ENCODE data around the gene RALBP1. TPM values are rescaled to one million over a fixed set of nuclear protein-coding genes. Genes with fewer than 3 reads are reported as not detected.

Gene RALBP1
- total and polyA plus RNA-seq, 2 of the 8 experiments (the other 6 are each of a cell fraction or from before 2014, with no cell fraction given), result 40.3 to 67.8 TPM

DNA sequence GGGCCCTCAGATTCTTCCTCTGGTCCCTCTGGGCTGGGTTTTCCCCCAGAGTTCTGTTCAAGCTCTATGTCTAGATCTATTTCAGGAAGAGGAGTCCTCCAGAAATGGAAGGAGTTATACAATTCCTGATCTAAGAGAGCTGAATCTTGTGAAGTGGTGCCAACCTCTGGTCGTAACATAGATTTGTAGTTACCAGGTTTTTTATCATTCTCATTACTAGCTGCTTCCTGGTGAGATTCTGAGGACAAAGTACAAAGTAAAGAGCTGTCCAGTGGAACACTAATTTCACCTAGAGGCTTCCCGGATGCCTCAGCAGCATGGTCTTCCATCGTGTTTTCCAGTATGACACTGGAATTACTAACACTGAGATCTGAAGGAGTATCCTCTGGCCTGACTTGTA lies 94.9 kb downstream of the RALBP1 start:
- no peaks in the 10 kb centered on the region for H3K79me1 ChIP-seq (ENCODE audit: low read depth, low read length)
- H3K4me1 ChIP-seq (replicated peaks in 1 of 4; ENCODE audit: control insufficient read depth in 3 of 4, insufficient read depth in 4 of 4, low read length in 3 of 4), result peaks cover 2 to 3% (median 3%) of the 10 kb centered on the region in 4 experiments; a peak in 5 of 7 replicates
- no peak overlapping the region for H4K8ac ChIP-seq (ENCODE audit: extremely low read depth, insufficient read depth, low read length)
- no peak overlapping the region for H3K18ac ChIP-seq (ENCODE audit: extremely low read depth, low read length)
- H2AFZ ChIP-seq (ENCODE audit: low read length), result no peak overlapping the region
- H3K23ac ChIP-seq (ENCODE audit: insufficient read length), result no peak overlapping the region
- no peak overlapping the region for H3K27ac ChIP-seq (ENCODE audit: low read depth, low read length)
- H3K56ac ChIP-seq (replicated peaks; ENCODE audit: insufficient read length, low read depth, low read length), result no peak overlapping the region
- FAIRE-seq (no peak), DNase-seq (ENCODE audit: low read depth in 1 of 2, low spot score in 2 of 2) (no peak)
- H2BK20ac ChIP-seq (ENCODE audit: low read length), result no peak overlapping the region
- H2BK5ac ChIP-seq (ENCODE audit: low read depth, low read length), result no peak overlapping the region
- no peaks in the 10 kb centered on the region for H3K9me3 ChIP-seq (ENCODE audit: insufficient read depth in 2 of 2, low read depth in 1 of 2, low read length in 1 of 2)
- CTCF ChIA-PET (ENCODE audit: partially characterized antibody), result interaction anchor here (0.9 to 1.5 kb wide), 2 partner anchors 9 to 102 kb away, joined by 3 to 4 read pairs; no protein-coding TSS in a partner anchor
- H3K79me2 ChIP-seq (ENCODE audit: control insufficient read depth in 1 of 2, insufficient read depth in 2 of 2, low read length in 2 of 2), result no peaks in the 10 kb centered on the region
- H3K14ac ChIP-seq (ENCODE audit: insufficient read length), result no peak overlapping the region
- no peak overlapping the region for H4K5ac ChIP-seq (ENCODE audit: insufficient read length, low read depth, low read length)
- H4K20me1 ChIP-seq (replicated peaks in 1 of 2; ENCODE audit: control insufficient read depth in 1 of 2, insufficient read depth in 2 of 2, low read length in 2 of 2), result peaks cover 0 to 2% of the 10 kb centered on the region in 2 experiments
- no peak overlapping the region for H2BK12ac ChIP-seq (ENCODE audit: low read depth, low read length)
- TF ChIP-seq SP1 (IDR thresholded peaks at IDR 0.05; ENCODE audit: low read depth, low read length) (no peak), RBBP5 (IDR thresholded peaks at IDR 0.05; ENCODE audit: borderline replicate concordance, low read depth, low read length) (no peak), GTF2F1 (IDR thresholded peaks at IDR 0.05; ENCODE audit: borderline replicate concordance, low read depth, low read length) (no peak), TEAD4 (IDR thresholded peaks at IDR 0.05; ENCODE audit: low read depth, low read length) (no peak)
- TF ChIP-seq, protein P1, sequence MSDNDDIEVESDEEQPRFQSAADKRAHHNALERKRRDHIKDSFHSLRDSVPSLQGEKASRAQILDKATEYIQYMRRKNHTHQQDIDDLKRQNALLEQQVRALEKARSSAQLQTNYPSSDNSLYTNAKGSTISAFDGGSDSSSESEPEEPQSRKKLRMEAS (IDR thresholded peaks at IDR 0.05), result no peak
- WGBS, 2 experiments (ENCODE audit: extremely low coverage in 1 of 2, insufficient coverage in 1 of 2, insufficient read length in 1 of 2, insufficient replicate concordance in 2 of 2, low coverage in 1 of 2, low lambda C conversion rate in 2 of 2, missing lambda C conversion rate in 1 of 2), result 85% methylated on average over 3 of the region's 3 CpGs; no CpG with 5 or more reads in 1 of the 2 experiments
- H2AK5ac ChIP-seq (ENCODE audit: low read depth, low read length), result no peak overlapping the region
- H2BK15ac ChIP-seq (ENCODE audit: low read length), result no peak overlapping the region
- no peak overlapping the region for H3K4ac ChIP-seq (replicated peaks; ENCODE audit: insufficient read length, low read depth, low read length)
- no peak overlapping the region for H3K9ac ChIP-seq (replicated peaks in 1 of 4; ENCODE audit: extremely low read depth in 1 of 4, low read depth in 3 of 4, low read length in 3 of 4)
- H3K36me3 ChIP-seq (ENCODE audit: control insufficient read depth in 2 of 4, insufficient read depth in 4 of 4, low read length in 3 of 4), result peaks cover 5 to 29% (median 10%) of the 10 kb centered on the region in 4 experiments; a peak in 5 of 8 replicates
- no peaks in the 10 kb centered on the region for H3K27me3 ChIP-seq (replicated peaks in 1 of 4; ENCODE audit: control insufficient read depth in 3 of 4, extremely low read depth in 1 of 4, insufficient read depth in 3 of 4, low read length in 3 of 4)
- no peak overlapping the region for H4K91ac ChIP-seq (replicated peaks; ENCODE audit: insufficient read length, low read length)
- H3K4me2 ChIP-seq (ENCODE audit: insufficient read depth in 1 of 2, low read depth in 2 of 2, low read length in 2 of 2), result no peak overlapping the region
- H3K23me2 ChIP-seq (ENCODE audit: low read depth, low read length), result no peaks in the 10 kb centered on the region
- POLR2A ChIA-PET (ENCODE audit: partially characterized antibody), result interaction anchor here (0.8 kb wide), 1 partner anchor 11 kb away, joined by 3 read pairs; no protein-coding TSS in a partner anchor
- H2BK120ac ChIP-seq (replicated peaks; ENCODE audit: low read depth, low read length), result no peak overlapping the region
- no peak overlapping the region for H3K4me3 ChIP-seq (ENCODE audit: extremely low read depth in 1 of 4, insufficient read depth in 2 of 4, low read depth in 3 of 4, low read length in 4 of 4)

Data from H1 (cell line).